ENCODE data around the gene KMT2D. TPM values are rescaled to one million over a fixed set of nuclear protein-coding genes. Genes with fewer than 3 reads are reported as not detected.

KMT2D gene
- polyA plus RNA-seq, 1 experiment: 9.7 TPM

DNA sequence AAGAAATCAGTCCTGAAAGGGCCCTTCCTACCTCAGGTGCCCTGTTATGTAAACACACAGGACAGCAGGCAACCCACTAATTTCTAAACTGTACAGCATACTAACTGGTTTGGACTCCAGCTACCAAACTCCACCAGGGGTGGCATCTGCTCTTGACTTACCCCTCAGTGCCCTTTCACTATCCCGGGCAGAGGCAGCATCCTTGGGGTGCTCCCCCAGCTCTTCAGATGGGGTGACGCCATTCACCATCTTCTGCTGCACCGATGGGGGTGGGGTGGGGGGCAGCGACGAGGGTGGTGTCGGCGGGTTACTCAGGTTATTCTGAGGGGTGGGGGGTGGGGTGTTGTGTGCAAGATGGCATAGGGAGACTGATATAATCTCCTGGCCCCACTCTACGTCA, 30.5 kb downstream of the KMT2D start:
- CTCF ChIA-PET: interaction anchor here (0.9 to 2.2 kb wide), 8 partner anchors 9 to 68 kb away, joined by 3 to 10 read pairs (median 4); partner anchors contain the start of gene PRKAG1
- TF ChIP-seq, protein P1, sequence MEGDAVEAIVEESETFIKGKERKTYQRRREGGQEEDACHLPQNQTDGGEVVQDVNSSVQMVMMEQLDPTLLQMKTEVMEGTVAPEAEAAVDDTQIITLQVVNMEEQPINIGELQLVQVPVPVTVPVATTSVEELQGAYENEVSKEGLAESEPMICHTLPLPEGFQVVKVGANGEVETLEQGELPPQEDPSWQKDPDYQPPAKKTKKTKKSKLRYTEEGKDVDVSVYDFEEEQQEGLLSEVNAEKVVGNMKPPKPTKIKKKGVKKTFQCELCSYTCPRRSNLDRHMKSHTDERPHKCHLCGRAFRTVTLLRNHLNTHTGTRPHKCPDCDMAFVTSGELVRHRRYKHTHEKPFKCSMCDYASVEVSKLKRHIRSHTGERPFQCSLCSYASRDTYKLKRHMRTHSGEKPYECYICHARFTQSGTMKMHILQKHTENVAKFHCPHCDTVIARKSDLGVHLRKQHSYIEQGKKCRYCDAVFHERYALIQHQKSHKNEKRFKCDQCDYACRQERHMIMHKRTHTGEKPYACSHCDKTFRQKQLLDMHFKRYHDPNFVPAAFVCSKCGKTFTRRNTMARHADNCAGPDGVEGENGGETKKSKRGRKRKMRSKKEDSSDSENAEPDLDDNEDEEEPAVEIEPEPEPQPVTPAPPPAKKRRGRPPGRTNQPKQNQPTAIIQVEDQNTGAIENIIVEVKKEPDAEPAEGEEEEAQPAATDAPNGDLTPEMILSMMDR (IDR thresholded peaks at IDR 0.05; ENCODE audit: insufficient read depth, low read depth, low read length): no peak
- H3K4me3 ChIP-seq (ENCODE audit: low read depth, low read length): no peak overlapping the region
- no peaks in the 10 kb centered on the region for H3K27me3 ChIP-seq (ENCODE audit: control insufficient read depth, insufficient read depth, low read length)
- H3K36me3 ChIP-seq (ENCODE audit: control insufficient read depth, insufficient read depth, low read length): peaks cover 73% of the 10 kb centered on the region
- DNase-seq (ENCODE audit: low read depth): no peak
- POLR2A ChIA-PET: no interaction called here

DNA sequence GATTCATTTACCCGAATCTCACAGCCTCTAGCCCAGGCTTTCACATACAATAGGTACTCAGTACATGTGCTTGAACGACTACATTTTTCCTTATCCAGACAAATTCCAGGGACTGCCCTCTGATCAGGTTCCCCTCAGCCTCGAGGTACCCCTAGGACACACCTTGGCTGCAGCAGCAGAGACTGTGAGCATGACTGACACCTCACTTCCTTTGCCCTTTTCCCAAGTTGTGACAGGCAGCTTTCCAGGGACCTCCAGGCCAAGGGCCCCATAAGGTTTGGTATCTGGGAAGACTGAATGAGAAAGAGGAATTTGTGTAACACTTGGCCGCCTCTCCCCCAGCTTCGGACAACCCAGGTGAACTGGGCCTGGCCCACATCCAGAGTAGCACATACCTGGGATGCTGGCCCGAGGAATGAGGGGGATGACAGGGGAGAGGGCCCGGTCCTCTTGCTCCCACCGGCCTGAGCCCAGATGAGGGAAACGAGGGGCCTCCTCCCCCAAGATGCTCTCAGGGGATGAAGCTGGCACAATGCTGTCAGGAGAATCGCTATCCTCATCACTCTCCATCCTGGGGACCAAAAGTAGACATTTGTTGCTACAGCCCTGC, 31.8 kb downstream of the KMT2D start:
- CTCF ChIA-PET: interaction anchor here (1.1 to 2.2 kb wide), 8 partner anchors 10 to 92 kb away, joined by 3 to 10 read pairs (median 4); partner anchors contain the start of gene PRKAG1
- H3K4me3 ChIP-seq (ENCODE audit: low read depth, low read length): no peak overlapping the region
- DNase-seq (ENCODE audit: low read depth): no peak
- POLR2A ChIA-PET: no interaction called here
- no peaks in the 10 kb centered on the region for H3K27me3 ChIP-seq (ENCODE audit: control insufficient read depth, insufficient read depth, low read length)
- TF ChIP-seq, protein P1 (IDR thresholded peaks at IDR 0.05; ENCODE audit: insufficient read depth, low read depth, low read length): no peak
- peaks cover 66% of the 10 kb centered on the region for H3K36me3 ChIP-seq (ENCODE audit: control insufficient read depth, insufficient read depth, low read length)

DNA sequence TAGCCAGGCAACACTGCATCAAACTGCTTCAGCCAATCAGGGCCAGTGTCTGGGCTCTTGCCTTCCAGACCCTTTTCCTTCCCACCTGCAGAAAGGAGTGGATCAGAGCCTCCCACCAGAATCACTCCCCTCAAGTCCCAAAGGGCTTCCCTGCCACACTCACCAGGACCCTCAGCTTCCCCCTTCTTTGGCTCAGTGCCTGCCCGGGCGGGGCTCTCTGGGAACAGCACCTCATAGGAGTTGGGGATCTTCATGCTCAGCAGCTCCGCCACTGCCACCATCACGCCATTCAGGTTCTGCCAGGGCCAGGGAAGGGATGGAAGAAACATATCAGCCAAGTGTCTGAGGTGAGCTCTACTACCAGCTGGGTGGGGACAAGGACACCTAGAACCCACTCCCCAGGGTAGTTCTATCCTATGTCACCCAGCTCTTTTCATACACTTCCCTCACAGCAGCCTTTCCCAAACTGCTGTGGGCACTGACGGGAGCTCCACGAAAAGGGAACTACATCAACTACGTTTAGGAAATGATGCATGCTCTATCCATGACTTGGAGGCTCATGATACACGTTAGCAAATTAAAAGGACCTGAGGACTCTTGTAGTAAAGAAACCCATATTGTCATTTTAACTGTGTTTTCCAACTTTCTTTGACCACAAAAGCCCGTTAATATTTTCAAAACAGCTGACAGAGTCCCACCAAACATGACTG, 32.6 kb downstream of the KMT2D start:
- no peak for DNase-seq (ENCODE audit: low read depth)
- POLR2A ChIA-PET: no interaction called here
- Histone ChIP-seq H3K4me3 (ENCODE audit: low read depth, low read length) (no peak overlapping the region), H3K36me3 (ENCODE audit: control insufficient read depth, insufficient read depth, low read length) (peaks cover 61% of the 10 kb centered on the region), H3K27me3 (ENCODE audit: control insufficient read depth, insufficient read depth, low read length) (no peaks in the 10 kb centered on the region)
- TF ChIP-seq, protein P1 (IDR thresholded peaks at IDR 0.05; ENCODE audit: insufficient read depth, low read depth, low read length): no peak
- CTCF ChIA-PET: interaction anchor here (1.2 to 2.2 kb wide), 5 partner anchors 11 to 93 kb away, joined by 3 to 8 read pairs (median 6); no protein-coding TSS in a partner anchor

DNA sequence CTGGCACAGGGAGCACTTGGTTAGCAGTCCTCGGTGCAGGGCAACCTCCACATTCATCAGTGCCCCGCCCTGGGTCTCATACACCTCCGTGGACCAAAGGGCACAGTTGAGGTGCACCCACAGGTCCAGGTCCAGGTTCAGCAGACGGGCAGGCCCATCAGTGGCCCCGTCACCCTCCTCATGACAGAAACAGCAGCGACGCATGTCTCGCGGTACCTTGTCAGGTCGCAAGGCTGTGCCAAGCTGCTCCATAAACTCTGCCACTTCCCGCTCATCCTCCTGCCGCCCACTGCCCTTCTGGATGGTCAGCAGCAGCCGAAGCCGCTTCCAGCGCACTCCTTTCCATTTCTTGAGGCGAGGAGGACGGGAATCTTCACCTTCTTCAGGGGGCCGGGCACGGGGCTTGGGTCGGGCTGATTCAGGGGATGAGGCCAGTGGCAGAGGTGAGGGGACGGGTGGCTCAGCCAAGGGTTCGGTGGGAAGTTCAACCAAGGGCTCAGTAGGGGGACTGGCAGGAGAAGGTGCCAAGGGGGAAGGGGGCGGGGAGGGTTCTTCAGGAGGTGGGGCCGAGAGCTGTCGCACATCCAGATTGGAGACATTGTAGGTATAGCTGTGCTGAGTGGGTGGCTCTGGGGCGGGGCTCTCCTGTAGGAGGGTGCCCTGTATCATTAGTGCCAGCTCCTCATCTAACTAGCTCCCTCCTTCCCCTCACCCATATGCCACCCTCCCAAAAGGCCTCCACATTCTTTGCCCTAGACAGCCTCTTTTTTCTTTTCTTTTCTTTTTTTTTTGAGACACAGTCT, 33.7 kb downstream of the KMT2D start:
- peaks cover 52% of the 10 kb centered on the region for H3K36me3 ChIP-seq (ENCODE audit: control insufficient read depth, insufficient read depth, low read length)
- POLR2A ChIA-PET: no interaction called here
- no peak overlapping the region for H3K4me3 ChIP-seq (ENCODE audit: low read depth, low read length)
- H3K27me3 ChIP-seq (ENCODE audit: control insufficient read depth, insufficient read depth, low read length): no peaks in the 10 kb centered on the region
- TF ChIP-seq, protein P1 (IDR thresholded peaks at IDR 0.05; ENCODE audit: insufficient read depth, low read depth, low read length): no peak
- CTCF ChIA-PET: interaction anchor here (1.4 kb wide), 1 partner anchor 30 kb away, joined by 6 read pairs; no protein-coding TSS in a partner anchor
- DNase-seq (ENCODE audit: low read depth): no peak

DNA sequence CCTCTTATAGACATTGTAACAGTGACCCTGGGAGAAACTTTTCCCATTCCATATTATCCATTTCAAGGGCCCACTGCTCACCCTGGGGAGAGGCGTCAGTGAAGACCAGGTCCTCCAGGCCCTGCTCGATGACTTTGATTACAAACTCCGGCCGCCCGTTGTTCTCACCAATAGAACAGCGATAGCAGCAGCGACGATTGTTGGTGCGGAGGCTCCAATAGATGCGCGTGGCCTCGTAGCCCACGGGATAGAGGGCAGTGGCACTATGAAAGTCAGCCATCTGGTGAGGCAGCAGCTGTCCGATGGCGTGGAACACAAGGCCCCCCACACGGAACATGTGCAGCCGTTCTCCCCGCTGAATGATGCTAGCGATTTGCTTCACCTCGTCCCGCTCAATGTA, 34.5 kb downstream of the KMT2D start:
- TF ChIP-seq, protein P1 (IDR thresholded peaks at IDR 0.05; ENCODE audit: insufficient read depth, low read depth, low read length): no peak
- H3K36me3 ChIP-seq (ENCODE audit: control insufficient read depth, insufficient read depth, low read length): peaks cover 50% of the 10 kb centered on the region
- H3K4me3 ChIP-seq (ENCODE audit: low read depth, low read length): no peak overlapping the region
- ChIA-PET CTCF (interaction anchor here (0.7 kb wide), 1 partner anchor 18 kb away, joined by 4 read pairs; no protein-coding TSS in a partner anchor), POLR2A (no interaction called here)
- H3K27me3 ChIP-seq (ENCODE audit: control insufficient read depth, insufficient read depth, low read length): no peaks in the 10 kb centered on the region
- DNase-seq (ENCODE audit: low read depth): no peak
